ENCODE data around the gene POLR2E. TPM values are rescaled to one million over a fixed set of nuclear protein-coding genes. Genes with fewer than 3 reads are reported as not detected.

POLR2E gene
- total RNA-seq, 2 donors from 2014 or later: 152 to 169 TPM

GRCh38 chr19:1082165-1082927 is 12.8 kb downstream of the POLR2E start:
- no peaks in the 10 kb centered on the region for H3K4me1 ChIP-seq (replicated peaks)
- H3K27ac ChIP-seq: peak overlapping the region in 1 of 2 donors; percentile 2
- no peaks in the 10 kb centered on the region for H3K9me3 ChIP-seq
- WGBS: 16% methylated on average over 45 of the region's 51 CpGs
- no peaks in the 10 kb centered on the region for H3K27me3 ChIP-seq (replicated peaks; ENCODE audit: insufficient read depth)
- peak; percentile 91 for DNase-seq (ENCODE audit: low spot score)
- no peak for TF ChIP-seq POLR2A (IDR thresholded peaks at IDR 0.05)
- no peak for TF ChIP-seq POLR2AphosphoS5 (IDR thresholded peaks at IDR 0.05)
- TF ChIP-seq CTCF (IDR thresholded peaks at IDR 0.05): no peak
- intact Hi-C loops (cut with DNase I): no loop called here
- H3K36me3 ChIP-seq: no peaks in the 10 kb centered on the region
- H3K4me3 ChIP-seq: peak overlapping the region in 1 of 2 donors; percentile 29

GRCh38 chr19:1081301-1082164 is 13.6 kb downstream of the POLR2E start:
- peak overlapping the region in 1 of 2 donors; percentile 23 for H3K27ac ChIP-seq
- H3K9me3 ChIP-seq: no peaks in the 10 kb centered on the region
- intact Hi-C loops (cut with DNase I): no loop called here
- 65% methylated on average over 52 of the region's 58 CpGs for WGBS
- H3K4me1 ChIP-seq (replicated peaks): no peaks in the 10 kb centered on the region
- no peaks in the 10 kb centered on the region for H3K36me3 ChIP-seq
- H3K27me3 ChIP-seq (replicated peaks; ENCODE audit: insufficient read depth): no peaks in the 10 kb centered on the region
- TF ChIP-seq POLR2A (IDR thresholded peaks at IDR 0.05) (no peak), POLR2AphosphoS5 (IDR thresholded peaks at IDR 0.05) (no peak), CTCF (IDR thresholded peaks at IDR 0.05) (no peak)
- H3K4me3 ChIP-seq: no peak overlapping the region
- DNase-seq (ENCODE audit: low spot score): no peak

GRCh38 chr19:1080360-1081161 is 14.6 kb downstream of the POLR2E start:
- intact Hi-C loops (cut with DNase I): no loop called here
- H3K27me3 ChIP-seq (replicated peaks; ENCODE audit: insufficient read depth): no peaks in the 10 kb centered on the region
- H3K4me3 ChIP-seq: no peak overlapping the region
- WGBS: 95% methylated on average over 50 of the region's 50 CpGs
- H3K36me3 ChIP-seq: no peaks in the 10 kb centered on the region
- no peak overlapping the region for H3K27ac ChIP-seq
- H3K9me3 ChIP-seq: no peaks in the 10 kb centered on the region
- H3K4me1 ChIP-seq (replicated peaks): no peaks in the 10 kb centered on the region
- no peak for DNase-seq (ENCODE audit: low spot score)
- no peak for TF ChIP-seq POLR2A (IDR thresholded peaks at IDR 0.05)
- TF ChIP-seq POLR2AphosphoS5 (IDR thresholded peaks at IDR 0.05): no peak
- TF ChIP-seq CTCF (IDR thresholded peaks at IDR 0.05): no peak

- 90% methylated on average over 44 of the region's 45 CpGs for WGBS
- Histone ChIP-seq H3K4me3 (no peak overlapping the region), H3K4me1 (replicated peaks) (no peaks in the 10 kb centered on the region), H3K27ac (no peak overlapping the region), H3K36me3 (no peaks in the 10 kb centered on the region), H3K27me3 (replicated peaks; ENCODE audit: insufficient read depth) (no peaks in the 10 kb centered on the region), H3K9me3 (no peaks in the 10 kb centered on the region)
- no peak for DNase-seq (ENCODE audit: low spot score)
- intact Hi-C loops (cut with DNase I): no loop called here
- TF ChIP-seq POLR2AphosphoS5 (IDR thresholded peaks at IDR 0.05) (no peak), CTCF (IDR thresholded peaks at IDR 0.05) (no peak), POLR2A (IDR thresholded peaks at IDR 0.05) (no peak)
Observed at GRCh38 chr19:1079566-1080111, 15.5 kb downstream of the POLR2E start.

Data from prostate gland (tissue), 2 donors.